GM23248 (cell line): ENCODE measurements around the gene HOXC11.

Experiments
- EZH2 ChIP-seq: fragments of 200-600 bp; sonication (generic); IDR thresholded peaks from 2 replicates; pipeline ENCODE4 v1.6.1; 2018; ENCODE audit warnings: antibody characterized with exemption, mild to moderate bottlenecking; ENCODE audit not compliant: insufficient read depth, poor library complexity, severe bottlenecking
- EZH2phosphoT487 ChIP-seq: fragments of 200-600 bp; sonication (generic); IDR thresholded peaks from 2 replicates; pipeline ENCODE4 v1.6.1; 2018; ENCODE audit warnings: antibody characterized with exemption, moderate library complexity, mild to moderate bottlenecking, low read depth; ENCODE audit not compliant: insufficient read depth

DNA sequence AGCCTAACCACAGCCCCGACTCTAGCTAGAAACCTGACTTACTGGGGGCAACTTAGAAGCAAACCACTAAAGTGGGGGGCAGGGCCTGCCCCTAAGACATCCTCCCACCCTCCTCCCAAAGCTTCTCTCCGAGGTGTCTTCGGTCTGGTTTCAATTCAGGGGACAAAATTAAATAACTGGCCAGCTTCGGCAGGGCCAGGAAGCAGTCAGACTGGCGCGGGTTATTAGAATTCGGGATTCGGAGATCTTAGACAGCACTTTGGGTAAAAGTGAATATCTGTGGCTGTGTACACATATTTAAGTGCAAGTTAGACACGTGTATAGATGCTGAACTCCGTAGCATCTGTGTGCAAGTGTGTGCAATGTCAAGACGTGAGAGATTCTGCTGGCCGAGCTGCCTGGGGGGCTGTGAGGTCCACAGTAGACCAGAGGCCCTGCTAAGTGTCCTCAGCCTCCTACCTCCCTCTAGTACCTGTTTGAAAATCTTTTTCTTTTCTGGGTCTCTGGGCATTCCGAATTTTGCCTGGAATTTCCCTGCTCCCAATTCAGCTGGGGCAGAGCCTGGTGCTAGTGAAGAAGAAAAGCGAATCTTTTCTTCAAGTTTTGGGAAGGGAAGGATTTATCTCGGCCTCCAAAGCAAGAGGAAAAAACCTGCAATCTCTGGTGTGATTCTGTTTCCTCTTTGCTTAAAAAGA lies 8.0 kb downstream of the HOXC11 start:
- TF ChIP-seq EZH2 (peak; percentile 39), EZH2phosphoT487 (0 out of 2 replicates have a peak, but pooled peaks have one; percentile 2)
